GM21515 (cell line): ENCODE measurements around the gene TOX2.
"Not testable (repeated sequence)": the region's sequence is repeated elsewhere in the genome, so short reads cannot be mapped to it uniquely, and the experiment has no call there.

Source experiments
- ATAC-seq: cut with Tn5 transposase; IDR thresholded peaks from one replicate; pipeline ENCODE4 v1.9.1; 2021; ENCODE audit not compliant: unreplicated experiment

Gene TOX2

GRCh38 chr20:44029848-44030230 is 115.2 kb downstream of the TOX2 start:
- no peak for ATAC-seq

- no peak for ATAC-seq
Observed at GRCh38 chr20:44030394-44030793, 115.7 kb downstream of the TOX2 start.

- ATAC-seq = no peak
Observed at GRCh38 chr20:44031001-44031574, 116.4 kb downstream of the TOX2 start.

GRCh38 chr20:44031781-44032582 is 117.3 kb downstream of the TOX2 start:
- ATAC-seq = no peak

GRCh38 chr20:44032583-44033331 is 118.1 kb downstream of the TOX2 start:
- ATAC-seq = no peak

GRCh38 chr20:44033344-44033743 is 118.7 kb downstream of the TOX2 start:
- ATAC-seq = no peak

GRCh38 chr20:44033873-44034272 is 119.2 kb downstream of the TOX2 start:
- no peak for ATAC-seq

GRCh38 chr20:44034451-44034850 is 119.8 kb downstream of the TOX2 start:
- ATAC-seq = no peak

GRCh38 chr20:44034965-44035635 is 120.4 kb downstream of the TOX2 start:
- no peak for ATAC-seq

- no peak for ATAC-seq
Observed at GRCh38 chr20:44035924-44036323, 121.3 kb downstream of the TOX2 start.

GRCh38 chr20:44036441-44036840 is 121.8 kb downstream of the TOX2 start:
- no peak for ATAC-seq

GRCh38 chr20:44038681-44039123 is 124.0 kb downstream of the TOX2 start:
- no peak for ATAC-seq

- ATAC-seq = no peak
Observed at GRCh38 chr20:44039147-44039546, 124.5 kb downstream of the TOX2 start.

- ATAC-seq = no peak
Observed at GRCh38 chr20:44039741-44040140, 125.1 kb downstream of the TOX2 start.

- no peak for ATAC-seq
Observed at GRCh38 chr20:44040202-44040915, 125.7 kb downstream of the TOX2 start.

GRCh38 chr20:44041001-44041400 is 126.3 kb downstream of the TOX2 start:
- no peak for ATAC-seq

GRCh38 chr20:44044712-44045111 is 130.1 kb downstream of the TOX2 start:
- not testable (repeated sequence) for ATAC-seq

GRCh38 chr20:44050327-44050726 is 135.7 kb downstream of the TOX2 start:
- no peak for ATAC-seq

GRCh38 chr20:44050925-44051660 is 136.4 kb downstream of the TOX2 start:
- ATAC-seq = no peak

GRCh38 chr20:44051661-44052000 is 137.0 kb downstream of the TOX2 start:
- no peak for ATAC-seq
